Tibial nerve (tissue), 3 donors: ENCODE data around the gene IRF2BPL.
A peak's percentile ranks its signal among the peaks of the same experiment; 100 is the strongest.

Source experiments
- CTCF ChIP-seq, 5 experiments: fragments of 200-600 bp in 3 of 5; fragments of 450-650 bp in 2 of 5; sonication (generic) in 3 of 5; IDR thresholded peaks; one replicate each; pipeline ENCODE4 v1.5.1; 2016 to 2019; ENCODE audit warnings: antibody characterized with exemption in 5 of 5, mild to moderate bottlenecking in 3 of 5, moderate library complexity in 2 of 5
- POLR2A ChIP-seq, 2 donors: fragments of 450-650 bp; IDR thresholded peaks; one replicate each; pipeline ENCODE4 v1.6.1; 2017; ENCODE audit warnings: antibody characterized with exemption in 2 of 2, mild to moderate bottlenecking in 2 of 2, moderate library complexity in 2 of 2

- peak in 1 of 5 experiments; percentile 19 for TF ChIP-seq CTCF (IDR thresholded peaks at IDR 0.05)
- peak in 1 of 2 donors; percentile 20 for TF ChIP-seq POLR2A (IDR thresholded peaks at IDR 0.05)
Observed at GRCh38 chr14:77040059-77040740, 11.7 kb upstream of the IRF2BPL start.
